ENCODE measurements around the gene P2RY11. TPM values are rescaled to one million over a fixed set of nuclear protein-coding genes. Genes with fewer than 3 reads are reported as not detected.

Gene P2RY11
- total RNA-seq, 1 experiment from 2014 or later, result 60.6 TPM

DNA sequence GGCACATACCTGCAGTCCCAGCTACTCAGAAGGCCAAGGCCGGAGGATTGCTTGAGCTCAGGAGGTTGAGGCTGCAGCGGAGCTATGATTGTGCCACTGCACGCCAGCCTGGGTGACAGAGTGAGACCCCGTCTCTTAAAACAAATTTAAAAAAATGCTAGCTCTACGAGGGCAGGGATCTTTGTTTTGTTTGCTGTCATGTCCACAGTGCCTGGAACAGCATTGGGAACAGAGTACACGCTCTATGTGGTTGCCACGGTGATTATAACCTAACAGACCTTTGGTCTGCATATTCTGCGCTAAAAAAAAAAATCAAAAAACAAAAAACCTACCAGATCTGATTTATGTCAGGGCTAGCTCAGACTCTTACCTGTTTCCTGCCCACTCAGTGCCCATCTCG, 27.6 kb upstream of the P2RY11 start:
- Histone ChIP-seq H2BK120ac (ENCODE audit: low read depth, low read length, poor library complexity, severe bottlenecking) (no peak overlapping the region), H3K56ac (ENCODE audit: insufficient read length, low read depth, low read length) (no peak overlapping the region), H3K23ac (ENCODE audit: insufficient read length, low read depth, low read length) (no peak overlapping the region), H3K9ac (ENCODE audit: extremely low read depth, insufficient read length, low read length) (no peak overlapping the region), H3K4me1 (ENCODE audit: insufficient read depth, low read length) (no peaks in the 10 kb centered on the region), H4K5ac (ENCODE audit: insufficient read length, low read depth, low read length) (no peak overlapping the region), H3K14ac (ENCODE audit: insufficient read depth, low read length) (no peak overlapping the region), H4K20me1 (ENCODE audit: control insufficient read depth, insufficient read depth, insufficient read length) (no peaks in the 10 kb centered on the region), H4K91ac (ENCODE audit: insufficient read length, low read depth, low read length) (no peak overlapping the region), H2BK15ac (ENCODE audit: low read depth, low read length) (no peak overlapping the region), H3K9me3 (ENCODE audit: control insufficient read depth, low read depth, low read length) (no peaks in the 10 kb centered on the region), H2BK20ac (ENCODE audit: low read depth, low read length, poor library complexity, severe bottlenecking) (no peak overlapping the region), H3K79me2 (ENCODE audit: insufficient read depth, low read length) (no peaks in the 10 kb centered on the region), H3K27me3 (ENCODE audit: insufficient read depth, low read length) (no peaks in the 10 kb centered on the region), H2AK5ac (ENCODE audit: insufficient read length, low read length) (no peak overlapping the region), H3T11ph (ENCODE audit: low read length) (no peak overlapping the region), H2AFZ (ENCODE audit: low read length) (no peak overlapping the region), H3K27ac (ENCODE audit: insufficient read length, low read depth, low read length) (no peak overlapping the region), H3K4me2 (ENCODE audit: insufficient read depth, insufficient read length, low read length) (no peak overlapping the region), H2BK12ac (ENCODE audit: insufficient read length, low read depth, low read length) (no peak overlapping the region), H3K79me1 (ENCODE audit: insufficient read depth, low read depth, low read length, poor library complexity, severe bottlenecking) (no peaks in the 10 kb centered on the region), H3K18ac (ENCODE audit: insufficient read length, low read depth, low read length) (no peak overlapping the region), H4K8ac (replicated peaks; ENCODE audit: insufficient read length, low read depth, low read length) (no peak overlapping the region), H3K4ac (ENCODE audit: low read depth, low read length) (no peak overlapping the region), H3K23me2 (ENCODE audit: insufficient read length, low read depth, low read length, poor library complexity, severe bottlenecking) (peaks cover 10% of the 10 kb centered on the region), H2BK5ac (ENCODE audit: insufficient read length, low read length) (no peak overlapping the region)
- H3K36me3 Mint-ChIP-seq (ENCODE audit: insufficient read depth in 1 of 3, low read depth in 3 of 3), result no peaks in the 10 kb centered on the region
- H3K4me3 Mint-ChIP-seq, result peak overlapping the region in 1 of 2 experiments; percentile 5; a peak in 1 of 5 replicates
- peaks cover 26% of the 10 kb centered on the region for H3K27me3 Mint-ChIP-seq (ENCODE audit: low read depth)
- no peak for DNase-seq
- H3K9me3 Mint-ChIP-seq, result peaks cover 0 to 2% of the 10 kb centered on the region in 2 experiments; a peak in 1 of 5 replicates
- TF ChIP-seq, protein P1, sequence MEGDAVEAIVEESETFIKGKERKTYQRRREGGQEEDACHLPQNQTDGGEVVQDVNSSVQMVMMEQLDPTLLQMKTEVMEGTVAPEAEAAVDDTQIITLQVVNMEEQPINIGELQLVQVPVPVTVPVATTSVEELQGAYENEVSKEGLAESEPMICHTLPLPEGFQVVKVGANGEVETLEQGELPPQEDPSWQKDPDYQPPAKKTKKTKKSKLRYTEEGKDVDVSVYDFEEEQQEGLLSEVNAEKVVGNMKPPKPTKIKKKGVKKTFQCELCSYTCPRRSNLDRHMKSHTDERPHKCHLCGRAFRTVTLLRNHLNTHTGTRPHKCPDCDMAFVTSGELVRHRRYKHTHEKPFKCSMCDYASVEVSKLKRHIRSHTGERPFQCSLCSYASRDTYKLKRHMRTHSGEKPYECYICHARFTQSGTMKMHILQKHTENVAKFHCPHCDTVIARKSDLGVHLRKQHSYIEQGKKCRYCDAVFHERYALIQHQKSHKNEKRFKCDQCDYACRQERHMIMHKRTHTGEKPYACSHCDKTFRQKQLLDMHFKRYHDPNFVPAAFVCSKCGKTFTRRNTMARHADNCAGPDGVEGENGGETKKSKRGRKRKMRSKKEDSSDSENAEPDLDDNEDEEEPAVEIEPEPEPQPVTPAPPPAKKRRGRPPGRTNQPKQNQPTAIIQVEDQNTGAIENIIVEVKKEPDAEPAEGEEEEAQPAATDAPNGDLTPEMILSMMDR (conservative IDR thresholded peaks at IDR 0.05), result no peak
- H3K4me1 Mint-ChIP-seq, result peaks cover 7 to 9% of the 10 kb centered on the region in 2 experiments; a peak in 2 of 4 replicates
- no peak overlapping the region for H3K27ac Mint-ChIP-seq
- WGBS (ENCODE audit: extremely low coverage, insufficient read length, low lambda C conversion rate), result no CpG with 5 or more reads among the region's 9 CpGs
